ENCODE data around the gene PLCH2.
"Not testable (repeated sequence)": the region's sequence is repeated elsewhere in the genome, so short reads cannot be mapped to it uniquely, and the experiment has no call there.

DNA sequence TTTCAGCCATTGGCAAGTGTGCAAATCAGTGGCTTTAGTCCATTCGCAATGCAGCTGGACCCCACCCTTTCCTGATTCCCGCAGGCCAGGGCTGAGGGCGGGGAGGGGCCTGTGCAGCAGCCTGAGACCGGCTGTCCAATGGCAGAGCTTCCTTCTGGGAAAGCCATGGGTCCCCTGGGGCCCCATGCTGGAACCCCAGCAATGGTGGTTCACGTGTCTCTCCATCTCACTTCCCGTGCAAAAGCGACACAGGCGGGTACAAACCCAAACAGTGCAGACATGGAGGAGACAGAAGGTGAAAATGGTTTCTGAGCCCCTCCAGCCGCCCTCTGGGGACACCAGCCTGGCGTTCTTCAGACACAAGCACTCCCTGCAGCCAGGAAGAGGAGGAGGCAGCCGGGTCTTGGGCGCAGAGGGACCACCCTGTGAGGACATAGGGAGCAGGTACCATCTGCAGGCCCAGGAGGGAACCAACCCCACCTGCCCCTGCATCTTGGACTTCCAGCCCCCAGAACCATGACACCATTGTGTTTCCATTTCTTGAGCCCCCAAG, 74.3 kb downstream of the PLCH2 start:
- TF ChIP-seq, protein P1, sequence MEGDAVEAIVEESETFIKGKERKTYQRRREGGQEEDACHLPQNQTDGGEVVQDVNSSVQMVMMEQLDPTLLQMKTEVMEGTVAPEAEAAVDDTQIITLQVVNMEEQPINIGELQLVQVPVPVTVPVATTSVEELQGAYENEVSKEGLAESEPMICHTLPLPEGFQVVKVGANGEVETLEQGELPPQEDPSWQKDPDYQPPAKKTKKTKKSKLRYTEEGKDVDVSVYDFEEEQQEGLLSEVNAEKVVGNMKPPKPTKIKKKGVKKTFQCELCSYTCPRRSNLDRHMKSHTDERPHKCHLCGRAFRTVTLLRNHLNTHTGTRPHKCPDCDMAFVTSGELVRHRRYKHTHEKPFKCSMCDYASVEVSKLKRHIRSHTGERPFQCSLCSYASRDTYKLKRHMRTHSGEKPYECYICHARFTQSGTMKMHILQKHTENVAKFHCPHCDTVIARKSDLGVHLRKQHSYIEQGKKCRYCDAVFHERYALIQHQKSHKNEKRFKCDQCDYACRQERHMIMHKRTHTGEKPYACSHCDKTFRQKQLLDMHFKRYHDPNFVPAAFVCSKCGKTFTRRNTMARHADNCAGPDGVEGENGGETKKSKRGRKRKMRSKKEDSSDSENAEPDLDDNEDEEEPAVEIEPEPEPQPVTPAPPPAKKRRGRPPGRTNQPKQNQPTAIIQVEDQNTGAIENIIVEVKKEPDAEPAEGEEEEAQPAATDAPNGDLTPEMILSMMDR (conservative IDR thresholded peaks at IDR 0.05; ENCODE audit: low read length): not testable (repeated sequence)
- TF ChIP-seq EZH2phosphoT487 (IDR thresholded peaks at IDR 0.05; ENCODE audit: borderline replicate concordance): not testable (repeated sequence)
